Mesothelial cell of epicardium (in vitro differentiated cells): ENCODE results near the gene SYNGAP1. TPM values are rescaled to one million over a fixed set of nuclear protein-coding genes. Genes with fewer than 3 reads are reported as not detected.

Experiments used
- DNase-seq, 2 experiments: peaks; one replicate each; pipeline ENCODE4 v3.0.0; 2021; ENCODE audit warnings: low spot score in 2 of 2; ENCODE audit not compliant: unreplicated experiment in 2 of 2
- H3K27ac Mint-ChIP-seq: 2 replicates; pipeline ENCODE4 v1.8.0; 2021; ENCODE audit warnings: mixed read lengths
- H3K27me3 Mint-ChIP-seq: 2 replicates; pipeline ENCODE4 v1.8.0; 2021; ENCODE audit warnings: low read depth, mixed read lengths
- H3K36me3 Mint-ChIP-seq: 2 replicates; pipeline ENCODE4 v1.8.0; 2021; ENCODE audit warnings: mixed read lengths
- H3K4me1 Mint-ChIP-seq: 2 replicates; pipeline ENCODE4 v1.8.0; 2021; ENCODE audit warnings: mixed read lengths
- H3K4me3 Mint-ChIP-seq: 2 replicates; pipeline ENCODE4 v1.8.0; 2021; ENCODE audit warnings: mild to moderate bottlenecking, moderate library complexity, mixed read lengths
- H3K9me3 Mint-ChIP-seq: 2 replicates; pipeline ENCODE4 v1.8.0; 2021; ENCODE audit warnings: mixed read lengths
- CTCF ChIP-seq: fragments of 200-600 bp; sonication (generic); IDR thresholded peaks from one replicate; pipeline ENCODE4 v1.5.0; 2021; ENCODE audit warnings: antibody characterized with exemption; ENCODE audit not compliant: unreplicated experiment
- total RNA-seq: library from RNA; stranded (reverse); gene quantifications from 3 replicates; pipeline ENCODE4 v1.2.1, GENCODE V29; 2021

Gene SYNGAP1
- total RNA-seq, 1 donor from 2014 or later: 66.1 TPM

- Mint-ChIP-seq H3K36me3 (peaks cover 15% of the 10 kb centered on the region), H3K27me3 (peaks cover 2% of the 10 kb centered on the region), H3K4me1 (peaks cover 18% of the 10 kb centered on the region), H3K27ac (peak overlapping the region; percentile 86), H3K4me3 (peak overlapping the region; percentile 97), H3K9me3 (peaks cover 6% of the 10 kb centered on the region)
- no peak for TF ChIP-seq CTCF
- no peak for DNase-seq
Observed at GRCh38 chr6:33455051-33455450, 35.2 kb downstream of the SYNGAP1 start.

- Mint-ChIP-seq H3K27ac (no peak overlapping the region), H3K36me3 (peaks cover 15% of the 10 kb centered on the region), H3K4me3 (peak overlapping the region; percentile 97), H3K9me3 (peaks cover 6% of the 10 kb centered on the region), H3K27me3 (peaks cover 3% of the 10 kb centered on the region), H3K4me1 (peaks cover 18% of the 10 kb centered on the region)
- TF ChIP-seq CTCF: no peak
- DNase-seq: no peak
Observed at GRCh38 chr6:33456156-33456555, 36.3 kb downstream of the SYNGAP1 start.

- Mint-ChIP-seq H3K27me3 (peaks cover 14% of the 10 kb centered on the region), H3K4me3 (no peak overlapping the region), H3K36me3 (peaks cover 15% of the 10 kb centered on the region), H3K9me3 (peaks cover 6% of the 10 kb centered on the region), H3K27ac (no peak overlapping the region), H3K4me1 (peaks cover 15% of the 10 kb centered on the region)
- no peak for DNase-seq
- TF ChIP-seq CTCF: no peak
Observed at GRCh38 chr6:33458676-33459075, 38.8 kb downstream of the SYNGAP1 start.

GRCh38 chr6:33459226-33459625 is 39.4 kb downstream of the SYNGAP1 start:
- H3K9me3 Mint-ChIP-seq: peaks cover 6% of the 10 kb centered on the region
- H3K4me3 Mint-ChIP-seq: no peak overlapping the region
- no peak for DNase-seq
- no peak overlapping the region for H3K27ac Mint-ChIP-seq
- TF ChIP-seq CTCF: no peak
- peaks cover 15% of the 10 kb centered on the region for H3K27me3 Mint-ChIP-seq
- H3K4me1 Mint-ChIP-seq: peaks cover 12% of the 10 kb centered on the region
- H3K36me3 Mint-ChIP-seq: peaks cover 15% of the 10 kb centered on the region

- Mint-ChIP-seq H3K4me1 (no peaks in the 10 kb centered on the region), H3K27me3 (peaks cover 18% of the 10 kb centered on the region), H3K27ac (no peak overlapping the region), H3K36me3 (no peaks in the 10 kb centered on the region), H3K9me3 (peaks cover 6% of the 10 kb centered on the region), H3K4me3 (no peak overlapping the region)
- no peak for TF ChIP-seq CTCF
- DNase-seq: no peak
Observed at GRCh38 chr6:33466075-33466735, 46.3 kb downstream of the SYNGAP1 start.
